ENCODE data around the gene TMCO6.

The TMCO6 gene

GRCh38 chr5:140673187-140673976 is 34.1 kb downstream of the TMCO6 start, which contains the start of gene DND1:
Gene DND1 (minus strand): TSS chr5:140673576. CDS start chr5:140673542, 34 bp downstream.
- DNase-seq (ENCODE audit: low read depth), result no peak

GRCh38 chr5:140674211-140674610 is 35.0 kb downstream of the TMCO6 start:
- DNase-seq (ENCODE audit: low read depth), result no peak

- no peak for DNase-seq (ENCODE audit: low read depth)
Observed at GRCh38 chr5:140674629-140675028, 35.4 kb downstream of the TMCO6 start.

- no peak for DNase-seq (ENCODE audit: low read depth)
Observed at GRCh38 chr5:140677947-140678346, 38.7 kb downstream of the TMCO6 start.

- DNase-seq (ENCODE audit: low read depth), result no peak
Observed at GRCh38 chr5:140678993-140679392, 39.7 kb downstream of the TMCO6 start.

- DNase-seq (ENCODE audit: low read depth), result no peak
Observed at GRCh38 chr5:140690376-140690932, 51.2 kb downstream of the TMCO6 start.

GRCh38 chr5:140690941-140691924 is 52.0 kb downstream of the TMCO6 start, which contains the start of the genes HARS1 and HARS2:
Gene HARS1 (minus strand): TSS chr5:140691370. CDS start chr5:140691304, 66 bp downstream.
Gene HARS2 (plus strand): TSS chr5:140691455. CDS start chr5:140691649, 194 bp downstream.
- peak; percentile 65 for DNase-seq (ENCODE audit: low read depth)

GRCh38 chr5:140694276-140694675 is 55.0 kb downstream of the TMCO6 start:
- DNase-seq (ENCODE audit: low read depth), result no peak
